ENCODE measurements around the gene ANKLE1. TPM values are rescaled to one million over a fixed set of nuclear protein-coding genes. Genes with fewer than 3 reads are reported as not detected.

ANKLE1 gene
- total and polyA plus RNA-seq, 10 of the 15 experiments (the other 5 are each of a cell fraction or from before 2014, with no cell fraction given), result 2.2 to 17.9 (median 10.9) TPM

DNA sequence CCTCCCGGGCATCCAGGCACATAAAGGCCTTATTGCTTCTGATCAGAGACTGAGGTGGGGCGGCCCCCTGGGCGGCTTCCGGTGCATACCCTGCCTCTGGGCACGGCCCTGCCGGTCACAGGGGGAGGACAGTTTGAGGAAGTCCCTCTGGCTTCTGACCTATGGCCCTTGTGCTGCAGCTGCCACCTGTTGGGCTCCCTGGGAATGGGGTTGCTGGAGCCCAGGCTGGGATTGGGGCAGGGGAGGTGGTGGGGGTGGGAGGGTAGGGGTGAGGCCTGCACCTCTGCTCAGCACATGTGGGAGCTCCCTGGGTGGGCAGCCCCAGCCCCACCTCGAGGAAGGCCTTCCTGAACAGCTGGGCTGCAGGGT lies 42.2 kb downstream of the ANKLE1 start:
- H3K27me3 ChIP-seq (replicated peaks in 1 of 2; ENCODE audit: control insufficient read depth in 2 of 2, insufficient read depth in 2 of 2, low read length in 1 of 2), result no peaks in the 10 kb centered on the region; a peak in 1 of 4 replicates
- H3K4me2 ChIP-seq (ENCODE audit: control insufficient read depth, insufficient read depth), result peak overlapping the region; percentile 48; the same call in 1 of the 2 replicates
- H3K79me2 ChIP-seq (ENCODE audit: control insufficient read depth, insufficient read depth, low read length), result no peaks in the 10 kb centered on the region
- no peak overlapping the region for H3K4me3 ChIP-seq
- RAD21 ChIA-PET (ENCODE audit: unreplicated experiment), result interaction anchor here (1.4 kb wide), 1 partner anchor 15 kb away, joined by 3 read pairs; the partner anchor contains the start of gene DDA1
- H3K36me3 ChIP-seq (ENCODE audit: control insufficient read depth in 2 of 2, insufficient read depth in 2 of 2, low read length in 1 of 2), result peaks cover 5 to 11% of the 10 kb centered on the region in 2 experiments; a peak in 3 of 4 replicates
- no peaks in the 10 kb centered on the region for H3K4me1 ChIP-seq (ENCODE audit: control insufficient read depth, insufficient read depth, low read length)
- ATAC-seq (peak; percentile 72), DNase-seq (ENCODE audit: low read depth, low spot score) (no peak), FAIRE-seq (no peak)
- no peak overlapping the region for H3K27ac ChIP-seq (ENCODE audit: control insufficient read depth, insufficient read depth)
- H3K9me3 ChIP-seq (replicated peaks; ENCODE audit: control insufficient read depth, insufficient read depth, low read length), result no peaks in the 10 kb centered on the region
- CTCF ChIA-PET, result interaction anchor here (0.9 kb wide), 1 partner anchor 19 kb away, joined by 4 read pairs; the partner anchor contains the start of gene MRPL34
- H4K20me1 ChIP-seq (ENCODE audit: control insufficient read depth, insufficient read depth), result no peaks in the 10 kb centered on the region
- intact Hi-C loops (cut with micrococcal nuclease; ENCODE audit: unreplicated experiment) (no loop called here), in situ Hi-C loops (cut with MboI) (no loop called here)
- POLR2A ChIA-PET, result interaction anchor here (1.8 kb wide), 1 partner anchor 19 kb away, joined by 8 read pairs; the partner anchor contains the start of gene MRPL34
- no peak overlapping the region for H3K9ac ChIP-seq (ENCODE audit: control insufficient read depth, insufficient read depth, low read length)
- TF ChIP-seq, protein P1, sequence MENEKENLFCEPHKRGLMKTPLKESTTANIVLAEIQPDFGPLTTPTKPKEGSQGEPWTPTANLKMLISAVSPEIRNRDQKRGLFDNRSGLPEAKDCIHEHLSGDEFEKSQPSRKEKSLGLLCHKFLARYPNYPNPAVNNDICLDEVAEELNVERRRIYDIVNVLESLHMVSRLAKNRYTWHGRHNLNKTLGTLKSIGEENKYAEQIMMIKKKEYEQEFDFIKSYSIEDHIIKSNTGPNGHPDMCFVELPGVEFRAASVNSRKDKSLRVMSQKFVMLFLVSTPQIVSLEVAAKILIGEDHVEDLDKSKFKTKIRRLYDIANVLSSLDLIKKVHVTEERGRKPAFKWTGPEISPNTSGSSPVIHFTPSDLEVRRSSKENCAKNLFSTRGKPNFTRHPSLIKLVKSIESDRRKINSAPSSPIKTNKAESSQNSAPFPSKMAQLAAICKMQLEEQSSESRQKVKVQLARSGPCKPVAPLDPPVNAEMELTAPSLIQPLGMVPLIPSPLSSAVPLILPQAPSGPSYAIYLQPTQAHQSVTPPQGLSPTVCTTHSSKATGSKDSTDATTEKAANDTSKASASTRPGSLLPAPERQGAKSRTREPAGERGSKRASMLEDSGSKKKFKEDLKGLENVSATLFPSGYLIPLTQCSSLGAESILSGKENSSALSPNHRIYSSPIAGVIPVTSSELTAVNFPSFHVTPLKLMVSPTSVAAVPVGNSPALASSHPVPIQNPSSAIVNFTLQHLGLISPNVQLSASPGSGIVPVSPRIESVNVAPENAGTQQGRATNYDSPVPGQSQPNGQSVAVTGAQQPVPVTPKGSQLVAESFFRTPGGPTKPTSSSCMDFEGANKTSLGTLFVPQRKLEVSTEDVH (IDR thresholded peaks at IDR 0.05; ENCODE audit: low read depth, partially characterized antibody), result no peak
- TF ChIP-seq CTCF (IDR thresholded peaks at IDR 0.05 in 2 of 3, conservative IDR thresholded peaks at IDR 0.05 in 1 of 3; ENCODE audit: control insufficient read depth in 2 of 3, extremely low read depth in 1 of 3, insufficient read depth in 1 of 3, low read depth in 3 of 3, low read length in 3 of 3) (0 out of 6 replicates have a peak, but pooled peaks of 1 of the 3 experiments have one; percentile 4), GATAD2B (conservative IDR thresholded peaks at IDR 0.05; ENCODE audit: low read depth) (0 out of 2 replicates have a peak, but pooled peaks have one; percentile 41), IKZF1 (conservative IDR thresholded peaks at IDR 0.05) (peak; percentile 21; the same call in 1 of the 2 replicates), BHLHE40 (IDR thresholded peaks at IDR 0.05; ENCODE audit: borderline replicate concordance in 1 of 2, low read depth in 2 of 2, low read length in 1 of 2) (no peak), TCF12 (IDR thresholded peaks at IDR 0.05; ENCODE audit: low read depth, low read length) (no peak), HCFC1 (IDR thresholded peaks at IDR 0.05; ENCODE audit: low read length) (no peak), SPI1 (IDR thresholded peaks at IDR 0.05; ENCODE audit: borderline replicate concordance, insufficient read depth, low read depth, low read length) (peak; percentile 27; the same call in 1 of the 2 replicates), ZBED1 (IDR thresholded peaks at IDR 0.05; ENCODE audit: borderline replicate concordance) (no peak), JUND (IDR thresholded peaks at IDR 0.05; ENCODE audit: low read depth, low read length) (no peak), NR2F1 (conservative IDR thresholded peaks at IDR 0.05) (peak; percentile 48; the same call in 1 of the 2 replicates)
- no peak overlapping the region for H2AFZ ChIP-seq (ENCODE audit: control insufficient read depth, low read depth, low read length)
- SMC1A ChIA-PET (ENCODE audit: uncharacterized antibody, unreplicated experiment), result no interaction called here
- BruUV-seq (replicated peaks), result no TSS peak
- WGBS (ENCODE audit: insufficient coverage, insufficient replicate concordance, low lambda C conversion rate, missing lambda C conversion rate), result 2% methylated on average over 6 of the region's 7 CpGs

Data from GM12878 (cell line).